Transverse colon (tissue), 4 donors: ENCODE results near the gene KCNA2.

Source experiments
- EP300 ChIP-seq: sonication (generic); formaldehyde crosslinking; IDR thresholded peaks from one replicate; pipeline ENCODE4 v1.6.1; 2017; ENCODE audit warnings: antibody characterized with exemption, low read depth
- POLR2A ChIP-seq: fragments of 450-650 bp; IDR thresholded peaks from one replicate; pipeline ENCODE4 v1.6.1; 2016; ENCODE audit warnings: antibody characterized with exemption, mild to moderate bottlenecking, moderate library complexity
- POLR2AphosphoS5 ChIP-seq, 3 donors: sonication (generic); formaldehyde crosslinking; IDR thresholded peaks; one replicate each; pipeline ENCODE4 v1.6.1; 2016; ENCODE audit warnings: antibody characterized with exemption in 3 of 3
- TF ChIP-seq, protein P1 (sequence below), 5 experiments: fragments of 200-600 bp in 3 of 5; fragments of 450-650 bp in 2 of 5; sonication (generic) in 3 of 5; IDR thresholded peaks; 1 replicate in 2 of 5; 2 replicates in 3 of 5; pipeline ENCODE4 v1.5.1; 2016 to 2017; ENCODE audit warnings: antibody characterized with exemption in 5 of 5, inconsistent platforms in 3 of 5, mild to moderate bottlenecking in 2 of 5, moderate library complexity in 1 of 5

DNA sequence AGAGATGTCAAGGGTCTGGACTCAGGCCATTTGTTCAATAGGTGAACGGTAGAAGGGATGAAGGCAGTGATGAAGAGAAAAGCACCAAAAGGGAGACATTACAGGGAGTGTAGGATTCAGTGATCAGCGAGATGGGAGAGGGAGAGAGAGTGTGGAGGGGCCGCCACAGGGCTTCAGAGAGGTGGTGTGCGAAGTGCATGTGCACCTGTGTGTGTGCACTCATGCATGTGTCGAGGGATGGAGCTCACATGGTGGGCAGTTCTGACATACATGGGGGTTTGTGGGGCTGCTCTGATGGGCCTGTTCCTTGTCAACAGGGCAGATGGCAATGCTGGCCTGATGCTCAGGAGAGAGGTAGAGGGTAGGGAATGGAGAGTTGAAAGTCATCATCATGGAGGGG, 11.4 kb upstream of the KCNA2 start:
- TF ChIP-seq, protein P1, sequence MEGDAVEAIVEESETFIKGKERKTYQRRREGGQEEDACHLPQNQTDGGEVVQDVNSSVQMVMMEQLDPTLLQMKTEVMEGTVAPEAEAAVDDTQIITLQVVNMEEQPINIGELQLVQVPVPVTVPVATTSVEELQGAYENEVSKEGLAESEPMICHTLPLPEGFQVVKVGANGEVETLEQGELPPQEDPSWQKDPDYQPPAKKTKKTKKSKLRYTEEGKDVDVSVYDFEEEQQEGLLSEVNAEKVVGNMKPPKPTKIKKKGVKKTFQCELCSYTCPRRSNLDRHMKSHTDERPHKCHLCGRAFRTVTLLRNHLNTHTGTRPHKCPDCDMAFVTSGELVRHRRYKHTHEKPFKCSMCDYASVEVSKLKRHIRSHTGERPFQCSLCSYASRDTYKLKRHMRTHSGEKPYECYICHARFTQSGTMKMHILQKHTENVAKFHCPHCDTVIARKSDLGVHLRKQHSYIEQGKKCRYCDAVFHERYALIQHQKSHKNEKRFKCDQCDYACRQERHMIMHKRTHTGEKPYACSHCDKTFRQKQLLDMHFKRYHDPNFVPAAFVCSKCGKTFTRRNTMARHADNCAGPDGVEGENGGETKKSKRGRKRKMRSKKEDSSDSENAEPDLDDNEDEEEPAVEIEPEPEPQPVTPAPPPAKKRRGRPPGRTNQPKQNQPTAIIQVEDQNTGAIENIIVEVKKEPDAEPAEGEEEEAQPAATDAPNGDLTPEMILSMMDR (IDR thresholded peaks at IDR 0.05) = no peak
- no peak for TF ChIP-seq POLR2AphosphoS5 (IDR thresholded peaks at IDR 0.05)
- no peak for TF ChIP-seq POLR2A
- TF ChIP-seq EP300 = no peak
